ENCODE measurements around the gene GPR31.
"Not testable (repeated sequence)": the region's sequence is repeated elsewhere in the genome, so short reads cannot be mapped to it uniquely, and the experiment has no call there.

GRCh38 chr6:167191043-167191583, 33.3 kb upstream of the GPR31 start:
- not testable (repeated sequence) for TF ChIP-seq CTCF (IDR thresholded peaks at IDR 0.05; ENCODE audit: low read length); EZH2 (IDR thresholded peaks at IDR 0.05; ENCODE audit: borderline replicate concordance, low read length)

All from OCI-LY1 (cell line).